Measurements from ENCODE around the gene NUCB1. TPM values are rescaled to one million over a fixed set of nuclear protein-coding genes. Genes with fewer than 3 reads are reported as not detected.

The NUCB1 gene
- total and polyA plus RNA-seq, 9 of the 15 experiments (the other 6 are each of a cell fraction or from before 2014, with no cell fraction given), result 3.1 to 153 (median 71.7) TPM

DNA sequence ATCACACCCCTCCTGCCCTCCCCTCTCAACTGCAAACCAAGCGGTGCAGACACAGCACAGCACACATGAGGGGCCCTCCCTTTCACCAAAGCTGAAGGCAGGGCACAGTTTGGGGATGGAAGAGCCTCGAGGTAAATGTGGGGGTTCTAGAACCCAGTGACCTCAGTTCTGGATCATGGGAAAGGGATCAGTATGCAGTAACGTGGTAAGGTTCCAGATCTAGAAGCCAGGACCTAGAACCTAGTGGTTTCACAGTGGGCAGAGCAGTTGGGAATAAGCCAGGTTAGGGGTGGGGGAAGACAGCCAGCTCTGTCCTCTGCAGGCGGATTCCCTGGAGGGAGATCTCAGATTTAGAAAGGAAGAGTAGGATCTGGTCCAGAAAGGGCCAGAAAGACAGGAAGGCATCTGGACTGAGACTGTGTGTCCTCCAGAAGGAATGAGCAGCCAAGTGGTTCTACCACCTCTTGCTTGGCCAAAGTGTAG lies 68.1 kb downstream of the NUCB1 start (continued):
- TF ChIP-seq POLR2G (IDR thresholded peaks at IDR 0.05; ENCODE audit: low read depth, low read length) (no peak), ZNF740 (CRISPR knock-in tag; IDR thresholded peaks at IDR 0.05) (no peak), ZNF740 (tag; IDR thresholded peaks at IDR 0.05) (0 out of 4 replicates have a peak, but pooled peaks of 1 of the 2 experiments have one; percentile 26), FOXJ2 (tag; IDR thresholded peaks at IDR 0.05) (0 out of 2 replicates have a peak, but pooled peaks have one; percentile 12), YY1 (IDR thresholded peaks at IDR 0.05; ENCODE audit: borderline replicate concordance in 1 of 3, control insufficient read depth in 1 of 3, extremely low read depth in 1 of 3, insufficient read depth in 3 of 3, insufficient read length in 1 of 3, insufficient replicate concordance in 2 of 3, low read depth in 1 of 3, low read length in 2 of 3) (peak in 1 of 3 experiments; percentile 6), ZKSCAN8 (CRISPR knock-in tag; IDR thresholded peaks at IDR 0.05) (no peak), ARNT (IDR thresholded peaks at IDR 0.05) (peak in 1 of 2 experiments; percentile 99; a peak in 2 of 4 replicates), MYNN (IDR thresholded peaks at IDR 0.05) (no peak; the same call in 1 of the 2 replicates), MYNN (CRISPR knock-in tag; IDR thresholded peaks at IDR 0.05) (no peak), FOXP4 (CRISPR knock-in tag; IDR thresholded peaks at IDR 0.05; ENCODE audit: borderline replicate concordance) (peak; percentile 86; the same call in 1 of the 2 replicates), GATAD2A (IDR thresholded peaks at IDR 0.05) (peak; percentile 16; the same call in 1 of the 2 replicates), ARID1B (IDR thresholded peaks at IDR 0.05) (no peak), GTF2F1 (IDR thresholded peaks at IDR 0.05; ENCODE audit: low read depth, low read length) (peak; percentile 20; the same call in 1 of the 2 replicates), RFX7 (CRISPR knock-in tag; IDR thresholded peaks at IDR 0.05) (no peak), SAP30 (IDR thresholded peaks at IDR 0.05; ENCODE audit: borderline replicate concordance, insufficient read depth, low read depth, low read length, poor library complexity, severe bottlenecking) (no peak), E2F1 (CRISPR knock-in tag; IDR thresholded peaks at IDR 0.05) (0 out of 2 replicates have a peak, but pooled peaks have one; percentile 17), ZNF561 (CRISPR knock-in tag; conservative IDR thresholded peaks at IDR 0.05) (0 out of 2 replicates have a peak, but pooled peaks have one; percentile 11), GABPB1 (CRISPR knock-in tag; IDR thresholded peaks at IDR 0.05) (0 out of 2 replicates have a peak, but pooled peaks have one; percentile 12), PTRF (tag; IDR thresholded peaks at IDR 0.05) (no peak), NFIC (IDR thresholded peaks at IDR 0.05) (peak; percentile 30; the same call in 1 of the 2 replicates), ZSCAN29 (IDR thresholded peaks at IDR 0.05) (no peak)
- TF ChIP-seq, protein P1, sequence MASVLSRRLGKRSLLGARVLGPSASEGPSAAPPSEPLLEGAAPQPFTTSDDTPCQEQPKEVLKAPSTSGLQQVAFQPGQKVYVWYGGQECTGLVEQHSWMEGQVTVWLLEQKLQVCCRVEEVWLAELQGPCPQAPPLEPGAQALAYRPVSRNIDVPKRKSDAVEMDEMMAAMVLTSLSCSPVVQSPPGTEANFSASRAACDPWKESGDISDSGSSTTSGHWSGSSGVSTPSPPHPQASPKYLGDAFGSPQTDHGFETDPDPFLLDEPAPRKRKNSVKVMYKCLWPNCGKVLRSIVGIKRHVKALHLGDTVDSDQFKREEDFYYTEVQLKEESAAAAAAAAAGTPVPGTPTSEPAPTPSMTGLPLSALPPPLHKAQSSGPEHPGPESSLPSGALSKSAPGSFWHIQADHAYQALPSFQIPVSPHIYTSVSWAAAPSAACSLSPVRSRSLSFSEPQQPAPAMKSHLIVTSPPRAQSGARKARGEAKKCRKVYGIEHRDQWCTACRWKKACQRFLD (CRISPR knock-in tag; IDR thresholded peaks at IDR 0.05), result peak; percentile 1; the same call in 1 of the 2 replicates
